Activated T-helper 17 cell treated with anti-CD3 and anti-CD28 coated beads, Interleukin-2, amount 50 U/mL, for 72 hours (primary cell): ENCODE results near the gene LRRN3. TPM values are rescaled to one million over a fixed set of nuclear protein-coding genes. Genes with fewer than 3 reads are reported as not detected.

ENCODE experiments used
- ATAC-seq: fragments of 150-1000 bp; cut with Tn5 transposase; replicated peaks from 2 replicates; pipeline ENCODE4 v1.10.0; 2021; ENCODE audit warnings: mild to moderate bottlenecking, moderate library complexity
- H3K27ac Mint-ChIP-seq: one replicate; pipeline ENCODE4 v1.8.0; 2022; ENCODE audit warnings: mixed read lengths
- H3K27me3 Mint-ChIP-seq: one replicate; pipeline ENCODE4 v1.8.0; 2022; ENCODE audit warnings: mixed read lengths
- H3K36me3 Mint-ChIP-seq: one replicate; pipeline ENCODE4 v1.8.0; 2022; ENCODE audit warnings: low read depth, mild to moderate bottlenecking, mixed read lengths
- H3K4me1 Mint-ChIP-seq: one replicate; pipeline ENCODE4 v1.8.0; 2022; ENCODE audit warnings: mixed read lengths
- H3K4me3 Mint-ChIP-seq: one replicate; pipeline ENCODE4 v1.8.0; 2022; ENCODE audit warnings: mild to moderate bottlenecking, mixed read lengths
- H3K9me3 Mint-ChIP-seq: one replicate; pipeline ENCODE4 v1.8.0; 2022; ENCODE audit warnings: mixed read lengths
- total RNA-seq, 2 donors: library from RNA; stranded (reverse); gene quantifications; one replicate each; pipeline ENCODE4 v1.2.3, GENCODE V29; 2022

Gene LRRN3
- 10 to 100 TPM in 1 of 2 donors, 1 to 10 TPM in 1; 9.6 to 30.4 TPM for total RNA-seq

- peaks cover 27% of the 10 kb centered on the region for H3K4me1 Mint-ChIP-seq
- H3K27me3 Mint-ChIP-seq = no peaks in the 10 kb centered on the region
- H3K36me3 Mint-ChIP-seq = peaks cover 6% of the 10 kb centered on the region
- no peaks in the 10 kb centered on the region for H3K9me3 Mint-ChIP-seq
- H3K4me3 Mint-ChIP-seq = peak within 1 kb of the TSS; percentile 73
- H3K27ac Mint-ChIP-seq = peak within 1 kb of the TSS; percentile 81
- ATAC-seq = peak; percentile 54
Observed at GRCh38 chr7:111090846-111091245, at the start of gene LRRN3. LRRN3 (plus strand) TSS chr7:111091127; CDS start chr7:111122773, 31,646 bp downstream.

GRCh38 chr7:111041577-111041976, 49.4 kb upstream of the LRRN3 start:
- peaks cover 5% of the 10 kb centered on the region for H3K4me1 Mint-ChIP-seq
- no peaks in the 10 kb centered on the region for H3K27me3 Mint-ChIP-seq
- H3K9me3 Mint-ChIP-seq = no peaks in the 10 kb centered on the region
- ATAC-seq = peak; percentile 44
- H3K4me3 Mint-ChIP-seq = no peak overlapping the region
- no peak overlapping the region for H3K27ac Mint-ChIP-seq
- no peaks in the 10 kb centered on the region for H3K36me3 Mint-ChIP-seq

- no peak for ATAC-seq
- H3K9me3 Mint-ChIP-seq = no peaks in the 10 kb centered on the region
- H3K27me3 Mint-ChIP-seq = no peaks in the 10 kb centered on the region
- H3K36me3 Mint-ChIP-seq = no peaks in the 10 kb centered on the region
- peaks cover 5% of the 10 kb centered on the region for H3K4me1 Mint-ChIP-seq
- H3K4me3 Mint-ChIP-seq = no peak overlapping the region
- no peak overlapping the region for H3K27ac Mint-ChIP-seq
Observed at GRCh38 chr7:111042842-111043241, 48.1 kb upstream of the LRRN3 start.

DNA sequence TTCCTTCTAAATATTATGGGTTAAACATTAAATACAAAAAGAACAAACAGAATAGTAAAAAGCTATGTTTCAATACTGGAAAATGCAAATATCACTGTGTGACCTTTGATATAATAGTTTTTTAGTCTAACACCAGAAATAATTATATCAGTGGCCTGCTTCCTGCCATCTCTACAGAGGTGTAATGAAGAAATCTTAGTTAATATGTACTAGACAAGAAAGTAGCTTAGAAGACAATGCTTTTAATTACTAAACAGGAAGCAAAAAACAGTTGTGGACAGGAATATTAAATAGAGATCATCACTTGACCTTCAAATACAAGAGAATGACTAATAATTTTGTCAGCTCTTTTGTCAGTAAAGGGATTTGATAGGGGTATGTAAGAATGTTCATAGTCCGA, 47.4 kb upstream of the LRRN3 start:
- no peaks in the 10 kb centered on the region for H3K9me3 Mint-ChIP-seq
- no peak for ATAC-seq
- no peaks in the 10 kb centered on the region for H3K27me3 Mint-ChIP-seq
- H3K4me3 Mint-ChIP-seq = no peak overlapping the region
- H3K4me1 Mint-ChIP-seq = peaks cover 9% of the 10 kb centered on the region
- no peaks in the 10 kb centered on the region for H3K36me3 Mint-ChIP-seq
- H3K27ac Mint-ChIP-seq = no peak overlapping the region

DNA sequence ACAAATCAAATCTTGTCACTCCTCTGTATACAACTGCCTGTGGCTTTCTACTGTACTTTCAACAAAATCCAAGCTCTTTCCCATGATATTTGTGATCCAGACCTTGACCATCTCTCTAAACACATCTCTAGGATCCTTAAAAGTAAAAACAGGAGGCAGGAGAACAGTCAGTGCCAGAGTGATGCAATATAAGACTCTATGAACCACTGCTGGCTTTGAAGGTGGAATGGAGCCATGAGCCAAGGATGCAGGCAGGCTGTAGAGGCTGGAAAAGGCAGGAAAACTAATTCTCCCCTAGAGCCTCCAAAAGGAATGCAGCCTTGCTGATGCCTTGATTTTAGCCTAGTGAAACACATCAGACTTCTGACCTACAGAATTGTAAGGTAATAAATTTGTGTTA, 45.5 kb upstream of the LRRN3 start:
- ATAC-seq = no peak
- H3K27ac Mint-ChIP-seq = no peak overlapping the region
- H3K4me3 Mint-ChIP-seq = no peak overlapping the region
- H3K4me1 Mint-ChIP-seq = peaks cover 9% of the 10 kb centered on the region
- H3K27me3 Mint-ChIP-seq = no peaks in the 10 kb centered on the region
- no peaks in the 10 kb centered on the region for H3K9me3 Mint-ChIP-seq
- H3K36me3 Mint-ChIP-seq = no peaks in the 10 kb centered on the region

- Mint-ChIP-seq H3K9me3 (no peaks in the 10 kb centered on the region), H3K4me3 (no peak overlapping the region), H3K4me1 (peaks cover 4% of the 10 kb centered on the region), H3K27ac (no peak overlapping the region), H3K36me3 (no peaks in the 10 kb centered on the region), H3K27me3 (no peaks in the 10 kb centered on the region)
- no peak for ATAC-seq
Observed at GRCh38 chr7:111047595-111047994, 43.3 kb upstream of the LRRN3 start.

DNA sequence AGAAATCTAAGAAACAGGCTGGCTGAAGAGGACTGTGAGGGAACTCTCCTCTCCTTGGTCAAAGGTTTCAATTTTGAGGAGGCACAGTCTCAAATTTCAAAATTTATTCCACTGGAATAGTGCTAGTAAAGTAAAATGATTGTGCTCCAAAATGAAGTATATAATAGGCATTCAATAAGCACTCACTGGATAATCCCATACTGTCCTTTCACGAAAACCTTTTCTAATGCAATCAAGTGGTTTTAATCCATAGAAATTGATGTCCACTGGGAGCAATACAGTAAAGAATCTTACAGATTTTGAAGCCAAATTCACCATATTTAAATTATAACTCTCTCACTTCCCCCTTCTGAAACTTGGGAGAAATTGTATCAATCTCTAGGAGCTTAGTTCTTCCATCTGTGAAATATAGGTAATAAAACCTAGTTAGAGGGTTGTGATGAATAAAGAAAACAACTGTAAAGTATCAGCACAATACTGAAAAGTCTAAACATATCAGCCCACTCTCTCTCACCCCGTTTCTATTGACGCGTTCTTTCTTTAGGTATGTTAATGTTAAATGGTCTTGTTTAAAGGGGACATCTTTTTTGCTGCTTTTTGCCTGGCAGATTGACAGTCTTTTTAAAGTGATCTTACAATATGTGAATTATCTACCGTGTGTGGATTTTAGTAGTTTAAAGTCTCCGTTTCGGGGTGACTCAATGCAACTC, 40.8 kb upstream of the LRRN3 start:
- H3K36me3 Mint-ChIP-seq = no peaks in the 10 kb centered on the region
- no peaks in the 10 kb centered on the region for H3K9me3 Mint-ChIP-seq
- H3K4me1 Mint-ChIP-seq = peaks cover 4% of the 10 kb centered on the region
- ATAC-seq = no peak
- no peak overlapping the region for H3K27ac Mint-ChIP-seq
- no peak overlapping the region for H3K4me3 Mint-ChIP-seq
- H3K27me3 Mint-ChIP-seq = no peaks in the 10 kb centered on the region

GRCh38 chr7:111050875-111051416, 40.0 kb upstream of the LRRN3 start:
- Mint-ChIP-seq H3K4me3 (no peak overlapping the region), H3K27me3 (no peaks in the 10 kb centered on the region), H3K4me1 (peaks cover 4% of the 10 kb centered on the region), H3K36me3 (no peaks in the 10 kb centered on the region), H3K9me3 (no peaks in the 10 kb centered on the region), H3K27ac (no peak overlapping the region)
- no peak for ATAC-seq

DNA sequence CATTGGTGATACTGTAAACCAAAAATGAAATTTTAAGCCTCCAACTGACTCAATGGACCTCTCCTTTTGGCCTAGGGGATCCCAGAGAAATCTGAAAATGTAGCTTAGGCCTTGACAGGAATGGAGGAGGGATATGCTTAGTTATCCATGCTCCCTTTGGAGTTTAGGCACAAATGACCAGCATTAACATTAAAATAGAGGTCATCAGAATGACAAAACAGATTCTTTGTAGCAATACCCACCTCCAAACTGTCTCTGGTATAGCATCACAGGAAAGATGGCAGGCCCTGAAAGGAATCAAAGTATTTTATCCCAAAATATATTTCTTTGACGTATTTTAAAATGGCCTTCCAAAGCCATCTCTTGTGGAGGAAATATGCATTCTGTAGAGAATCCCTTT, 39.1 kb upstream of the LRRN3 start:
- no peaks in the 10 kb centered on the region for H3K9me3 Mint-ChIP-seq
- no peaks in the 10 kb centered on the region for H3K27me3 Mint-ChIP-seq
- peaks cover 4% of the 10 kb centered on the region for H3K4me1 Mint-ChIP-seq
- no peak overlapping the region for H3K4me3 Mint-ChIP-seq
- H3K36me3 Mint-ChIP-seq = no peaks in the 10 kb centered on the region
- no peak overlapping the region for H3K27ac Mint-ChIP-seq
- ATAC-seq = no peak

DNA sequence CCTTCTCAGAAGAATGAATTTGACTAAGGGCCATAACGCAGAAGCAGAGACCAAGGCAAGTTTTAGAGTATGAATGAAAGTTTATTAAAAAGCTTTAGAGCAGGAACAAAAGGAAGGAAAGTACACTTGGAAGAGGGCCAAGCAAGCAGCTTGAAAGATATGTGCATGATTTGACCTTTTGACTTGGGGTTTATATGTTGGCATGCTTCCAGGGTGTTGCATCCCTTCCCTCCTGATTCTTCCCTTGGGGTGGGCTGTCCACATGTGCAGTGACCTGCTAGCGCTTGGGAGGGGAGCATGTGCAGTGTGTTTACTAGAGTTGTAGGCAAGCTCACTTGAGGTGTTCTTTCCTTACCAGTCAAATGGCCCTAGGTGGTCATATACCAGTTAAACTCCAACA, 37.9 kb upstream of the LRRN3 start:
- Mint-ChIP-seq H3K27me3 (no peaks in the 10 kb centered on the region), H3K9me3 (no peaks in the 10 kb centered on the region), H3K36me3 (no peaks in the 10 kb centered on the region), H3K4me3 (no peak overlapping the region), H3K4me1 (peaks cover 4% of the 10 kb centered on the region), H3K27ac (no peak overlapping the region)
- no peak for ATAC-seq

DNA sequence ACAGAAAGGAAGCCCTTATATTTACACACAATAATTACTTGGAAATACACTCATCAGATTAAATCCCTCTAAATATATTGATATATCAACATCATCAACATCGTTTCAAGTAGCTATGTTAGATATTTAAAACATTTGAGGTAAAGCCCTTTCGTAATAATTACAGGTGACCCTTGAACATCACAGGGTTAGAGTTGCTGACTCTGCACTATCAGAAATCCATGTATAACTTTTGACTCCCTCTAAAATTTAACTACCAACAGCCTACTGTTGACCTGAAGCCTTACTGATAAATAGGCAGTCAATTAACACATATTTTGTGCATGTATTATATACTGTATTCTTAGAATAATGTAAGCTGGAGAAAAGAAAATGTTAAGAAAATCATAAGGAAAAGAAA, 34.6 kb upstream of the LRRN3 start:
- no peak for ATAC-seq
- Mint-ChIP-seq H3K27ac (no peak overlapping the region), H3K9me3 (no peaks in the 10 kb centered on the region), H3K4me3 (no peak overlapping the region), H3K4me1 (no peaks in the 10 kb centered on the region), H3K36me3 (no peaks in the 10 kb centered on the region), H3K27me3 (no peaks in the 10 kb centered on the region)

DNA sequence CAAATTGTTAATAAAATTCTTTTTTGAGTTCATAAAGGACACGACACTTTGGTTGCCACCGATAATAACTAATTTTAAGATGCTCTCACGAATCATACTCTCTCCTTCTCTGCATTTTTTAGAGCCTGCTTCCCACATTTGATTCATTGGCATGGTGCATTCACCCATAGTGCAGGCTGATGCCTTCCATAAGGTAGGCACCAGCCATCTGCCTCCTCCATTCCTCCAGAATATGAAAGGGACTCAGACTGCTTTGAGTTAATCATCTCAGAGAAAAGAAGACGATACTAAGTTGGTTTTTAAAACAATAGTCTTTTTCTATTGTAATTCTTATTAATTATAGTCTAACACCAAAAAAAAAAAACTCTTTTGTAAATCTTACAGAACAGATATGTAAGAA, 33.9 kb upstream of the LRRN3 start:
- H3K36me3 Mint-ChIP-seq = no peaks in the 10 kb centered on the region
- H3K27me3 Mint-ChIP-seq = no peaks in the 10 kb centered on the region
- H3K4me3 Mint-ChIP-seq = no peak overlapping the region
- ATAC-seq = no peak
- peaks cover 4% of the 10 kb centered on the region for H3K9me3 Mint-ChIP-seq
- no peaks in the 10 kb centered on the region for H3K4me1 Mint-ChIP-seq
- H3K27ac Mint-ChIP-seq = no peak overlapping the region

DNA sequence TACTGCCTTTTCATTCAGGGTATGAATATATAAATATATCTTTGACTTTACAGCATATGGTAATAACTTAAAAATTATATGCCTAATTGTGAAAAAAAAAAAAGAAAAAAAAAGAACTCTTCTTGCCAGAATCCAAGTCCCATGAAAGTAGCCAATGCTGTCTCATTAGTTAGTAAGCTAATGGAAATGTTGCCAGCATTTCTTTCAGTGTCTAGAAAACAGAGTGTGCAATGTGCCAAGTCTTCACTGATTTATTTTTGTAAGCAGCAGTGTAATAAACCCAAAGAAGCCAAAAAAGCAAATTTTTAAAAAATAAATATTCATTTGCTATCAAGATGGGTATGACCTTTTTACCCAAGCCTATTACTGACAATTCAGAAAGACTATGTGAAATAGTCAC, 31.1 kb upstream of the LRRN3 start:
- H3K27me3 Mint-ChIP-seq = no peaks in the 10 kb centered on the region

DNA sequence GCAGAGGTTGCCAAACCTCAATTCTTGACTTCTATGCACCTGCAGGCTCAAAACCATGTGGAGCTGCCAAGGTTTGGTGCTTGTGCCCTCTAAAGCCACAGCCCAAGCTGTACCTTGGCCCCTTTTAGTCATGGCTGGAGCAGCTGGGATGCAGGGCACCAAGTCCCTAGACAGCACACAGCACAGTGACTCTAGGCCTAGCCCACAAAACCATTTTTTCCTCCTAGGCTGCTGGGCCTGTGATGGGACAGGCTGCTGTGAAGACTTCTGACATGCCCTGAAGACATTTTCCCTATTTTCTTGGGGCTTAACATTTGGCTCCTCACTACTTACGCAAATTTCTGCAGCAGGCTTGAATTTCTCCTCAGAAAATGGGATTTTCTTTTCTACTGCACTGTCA, 27.8 kb upstream of the LRRN3 start:
- Mint-ChIP-seq H3K36me3 (no peaks in the 10 kb centered on the region), H3K9me3 (peaks cover 16% of the 10 kb centered on the region), H3K27me3 (no peaks in the 10 kb centered on the region), H3K4me3 (no peak overlapping the region), H3K4me1 (no peaks in the 10 kb centered on the region), H3K27ac (no peak overlapping the region)
- ATAC-seq = no peak

More for the DNA sequence above, 31.1 kb upstream of the LRRN3 start:
- no peaks in the 10 kb centered on the region for H3K4me1 Mint-ChIP-seq
- H3K4me3 Mint-ChIP-seq = no peak overlapping the region
- no peak for ATAC-seq
- no peak overlapping the region for H3K27ac Mint-ChIP-seq
- H3K36me3 Mint-ChIP-seq = no peaks in the 10 kb centered on the region
- H3K9me3 Mint-ChIP-seq = peaks cover 16% of the 10 kb centered on the region

DNA sequence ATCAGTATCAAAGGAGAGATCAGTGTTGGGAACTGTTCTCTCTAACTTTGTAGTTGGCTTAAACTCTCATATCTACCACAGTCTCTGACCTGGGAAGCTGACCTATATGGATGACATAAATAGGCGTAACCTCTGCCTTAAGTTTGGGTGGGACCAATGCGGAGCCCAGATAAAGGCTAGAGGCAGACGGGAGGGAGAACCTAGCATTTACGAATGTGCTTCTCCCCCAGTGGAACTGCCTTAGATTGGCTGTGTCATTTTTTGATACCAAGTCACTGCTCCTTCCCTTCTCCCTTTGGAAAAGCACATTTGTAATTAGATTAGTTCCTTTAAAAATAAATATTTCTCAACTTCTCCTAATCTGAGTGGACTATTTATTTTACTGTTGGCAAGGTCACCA, 23.7 kb upstream of the LRRN3 start:
- Mint-ChIP-seq H3K9me3 (peaks cover 11% of the 10 kb centered on the region), H3K4me1 (peaks cover 3% of the 10 kb centered on the region), H3K27me3 (no peaks in the 10 kb centered on the region), H3K4me3 (no peak overlapping the region), H3K36me3 (no peaks in the 10 kb centered on the region), H3K27ac (no peak overlapping the region)
- no peak for ATAC-seq
